GM18907 (cell line): ENCODE measurements around the gene SEMA6A.

ENCODE experiments used
- ATAC-seq: cut with Tn5 transposase; IDR thresholded peaks from one replicate; pipeline ENCODE4 v1.9.1; 2021; ENCODE audit warnings: mild to moderate bottlenecking, moderate library complexity; ENCODE audit not compliant: unreplicated experiment

The SEMA6A gene

DNA sequence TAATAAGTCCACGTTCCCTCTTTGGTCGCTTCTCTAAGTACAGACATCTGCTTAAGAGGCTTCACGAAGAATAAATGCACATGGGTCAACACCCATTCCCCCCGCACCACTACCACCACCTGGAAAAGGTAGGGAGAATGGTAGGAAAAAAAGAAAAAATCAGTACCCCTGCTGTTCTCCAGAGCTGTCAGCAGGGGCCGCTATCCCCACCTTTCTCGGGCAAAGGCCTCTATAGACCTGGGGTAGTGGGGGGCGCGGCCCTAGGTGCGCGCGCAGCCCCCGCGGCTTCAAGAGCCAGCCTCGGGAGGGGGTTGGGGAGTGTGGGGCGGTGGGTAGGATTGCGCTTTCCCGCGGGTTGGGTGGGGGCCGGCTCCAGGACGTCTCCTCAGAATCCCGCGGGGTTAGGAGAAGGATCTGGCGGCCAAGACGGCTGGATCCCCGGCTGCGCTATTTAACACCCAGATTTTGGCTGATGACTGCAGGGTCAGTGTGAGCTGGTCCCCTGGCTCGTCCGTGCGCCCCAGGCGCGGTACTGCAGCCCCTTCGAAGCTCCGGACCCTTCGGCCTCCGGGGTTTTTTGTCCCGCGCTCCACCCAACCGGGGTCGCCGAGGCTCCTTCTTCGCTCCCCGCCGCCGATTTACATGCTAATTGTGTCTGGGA is 1.6 kb upstream of the SEMA6A start:
- ATAC-seq = peak; percentile 52

DNA sequence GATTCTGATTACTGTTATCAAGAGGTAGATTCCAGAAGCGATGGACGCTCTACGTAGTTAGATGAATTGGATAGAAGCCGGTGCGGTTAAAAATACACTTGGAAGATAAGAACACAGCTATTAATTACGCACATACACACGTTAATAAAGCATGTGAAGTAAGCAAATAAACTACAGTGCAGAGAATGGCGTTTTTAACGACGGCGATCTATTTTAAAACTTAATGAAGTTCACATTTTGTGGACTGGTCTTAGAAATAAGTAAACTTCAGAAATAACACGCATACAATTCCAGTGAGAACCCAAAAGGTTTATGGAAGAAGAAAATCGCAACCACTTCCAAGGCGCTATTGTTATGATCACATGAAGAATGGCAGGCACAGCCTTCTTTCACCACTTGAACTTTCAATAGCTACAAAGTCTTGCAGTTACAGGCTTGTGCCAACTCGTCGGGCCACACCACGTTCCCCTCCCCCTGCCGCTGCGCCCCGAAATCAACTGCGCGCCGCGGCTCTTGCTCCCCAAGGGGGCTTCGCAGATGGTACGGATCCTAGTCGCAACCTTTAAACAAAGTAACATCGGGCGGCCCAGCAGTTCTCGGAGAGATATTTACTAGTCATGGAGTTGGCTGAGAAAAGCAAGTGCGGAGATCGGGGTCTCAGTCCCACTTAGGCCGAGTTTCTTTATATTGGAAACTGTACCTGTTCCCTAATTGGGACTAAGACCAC is 866 bp upstream of the SEMA6A start:
- no peak for ATAC-seq

GRCh38 chr5:116573702-116574366 is 789 bp downstream of the SEMA6A start:
- ATAC-seq = no peak

GRCh38 chr5:116573279-116573701 is 1.3 kb downstream of the SEMA6A start:
- ATAC-seq = no peak

- ATAC-seq = no peak
These were observed 2.0 kb downstream of the SEMA6A start for GRCh38 chr5:116572350-116573278.

GRCh38 chr5:116571568-116572349 is 2.9 kb downstream of the SEMA6A start:
- ATAC-seq = no peak

- no peak for ATAC-seq
These were observed 4.6 kb downstream of the SEMA6A start for GRCh38 chr5:116569999-116570398.

GRCh38 chr5:116567106-116567505 is 7.5 kb downstream of the SEMA6A start:
- ATAC-seq = no peak

- peak; percentile 83 for ATAC-seq
These were observed 8.4 kb downstream of the SEMA6A start for GRCh38 chr5:116566251-116566650.

DNA sequence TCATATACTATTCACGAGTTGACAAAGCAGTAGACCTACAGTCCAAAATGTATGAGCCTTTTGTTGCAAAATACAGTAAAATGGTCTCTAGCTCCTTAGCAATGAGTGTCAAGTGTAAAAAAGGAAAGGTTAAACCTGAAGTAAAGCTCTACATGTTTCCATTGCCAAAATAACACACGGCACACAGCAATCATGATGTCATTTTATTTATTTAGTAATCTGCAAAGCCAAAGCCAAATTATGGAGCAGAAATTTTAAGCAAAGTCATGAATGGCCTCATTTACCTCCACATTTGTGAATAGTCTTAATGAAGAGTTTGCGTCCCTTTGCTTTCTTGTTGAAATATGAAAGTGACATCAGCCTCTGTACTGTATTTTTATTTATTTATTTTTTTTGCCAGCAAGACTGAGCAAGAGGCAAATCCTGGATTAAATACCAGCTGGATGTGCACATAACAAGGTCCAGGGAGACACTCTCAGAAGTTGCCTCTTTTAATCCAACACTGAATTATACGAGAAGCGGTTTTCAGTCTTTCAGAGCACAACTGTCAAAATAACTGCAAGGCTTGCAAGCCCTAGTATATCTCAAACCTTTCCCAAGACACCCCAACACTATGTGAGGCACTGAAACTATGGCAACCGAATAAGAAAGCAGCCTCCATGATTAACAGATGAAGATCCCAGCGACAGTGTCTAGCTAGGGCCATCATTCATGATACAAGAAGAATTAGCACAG is 9.7 kb downstream of the SEMA6A start:
- ATAC-seq = no peak

DNA sequence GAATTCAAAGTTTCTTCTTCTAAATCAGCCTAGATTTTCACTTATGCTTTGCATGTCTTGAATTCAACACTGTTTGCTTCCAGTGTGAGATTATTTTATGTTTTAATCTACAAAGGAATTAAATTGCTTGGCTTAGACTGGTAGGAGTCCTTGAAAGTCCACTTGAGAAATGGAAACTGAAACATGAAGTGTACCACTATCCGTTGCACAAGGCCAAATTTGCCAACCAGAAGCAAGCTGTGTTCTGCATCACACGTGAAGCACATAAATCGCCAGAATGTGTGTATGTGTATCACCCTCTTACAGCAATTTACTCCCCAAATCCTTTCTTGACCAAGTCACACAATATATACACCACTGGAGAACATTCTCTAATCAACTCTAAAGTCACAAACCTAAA is 10.3 kb downstream of the SEMA6A start:
- no peak for ATAC-seq

DNA sequence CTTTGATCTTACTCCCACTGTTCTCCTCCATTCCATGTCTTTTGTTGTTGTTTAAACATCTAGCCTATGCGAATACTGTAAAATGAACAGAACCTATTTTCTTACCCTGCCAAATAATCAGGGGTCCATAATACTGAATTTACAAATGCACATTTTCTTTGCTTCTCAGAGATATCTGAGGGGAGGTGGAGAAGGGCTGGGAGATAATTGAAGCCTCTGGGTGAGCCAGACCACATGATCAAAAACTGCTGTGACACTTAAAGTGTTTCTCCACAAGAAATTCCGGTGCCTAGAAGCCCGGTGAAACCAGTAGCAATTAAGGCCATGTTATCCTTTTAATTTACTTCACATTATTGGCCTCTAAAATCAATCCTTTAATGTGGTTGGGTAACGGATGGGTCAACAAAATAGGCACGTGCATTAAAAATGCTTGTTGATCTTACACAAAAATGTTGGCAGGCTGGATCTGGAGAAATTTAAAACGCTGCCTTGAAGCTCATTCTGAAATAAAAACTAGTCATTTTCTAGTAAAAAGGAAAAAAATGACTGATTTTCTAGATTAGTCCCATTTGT is 10.8 kb downstream of the SEMA6A start:
- ATAC-seq = no peak

GRCh38 chr5:116562669-116563068 is 12.0 kb downstream of the SEMA6A start:
- no peak for ATAC-seq

- ATAC-seq = no peak
These were observed 13.0 kb downstream of the SEMA6A start for GRCh38 chr5:116561658-116562057.

- peak; percentile 16 for ATAC-seq
These were observed 14.9 kb downstream of the SEMA6A start for GRCh38 chr5:116559673-116560164.

- ATAC-seq = peak; percentile 42
These were observed 15.4 kb downstream of the SEMA6A start for GRCh38 chr5:116559239-116559638.

GRCh38 chr5:116557669-116558271 is 16.9 kb downstream of the SEMA6A start:
- no peak for ATAC-seq

GRCh38 chr5:116554764-116555163 is 19.9 kb downstream of the SEMA6A start:
- no peak for ATAC-seq

DNA sequence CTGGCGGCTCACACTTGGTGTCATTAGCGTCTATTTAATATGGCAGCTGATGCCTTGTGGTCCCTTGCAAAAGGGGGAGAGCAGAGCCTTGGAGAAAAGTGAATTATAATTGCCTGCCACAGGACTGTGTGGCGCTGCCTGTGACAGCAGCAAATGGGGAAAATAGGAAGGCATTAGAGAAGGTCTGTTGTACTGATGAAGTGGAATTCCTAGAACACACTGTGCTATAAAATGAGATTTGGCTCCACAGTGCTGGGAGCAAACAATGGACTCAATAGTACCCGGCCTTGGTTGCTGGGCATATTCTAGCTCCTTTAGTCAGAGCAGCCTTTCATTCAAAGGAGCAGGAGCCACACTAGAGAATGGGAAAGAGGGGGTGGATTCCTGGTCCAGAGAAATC is 21.3 kb downstream of the SEMA6A start:
- no peak for ATAC-seq
